HUDEP-2 (cell line): Measurements from ENCODE around the gene RPL9.
"Not testable (repeated sequence)": the region's sequence is repeated elsewhere in the genome, so short reads cannot be mapped to it uniquely, and the experiment has no call there.

Source experiments
- DNase-seq, 76 experiments: peaks; one replicate each; lab custom pipeline; 2025; ENCODE audit not compliant: unreplicated experiment in 76 of 76; lab: John Stamatoyannopoulos, UW

RPL9 gene

GRCh38 chr4:39458505-39459300 lies at the start of gene RPL9, which contains the start of gene LIAS:
Gene RPL9 (minus strand): TSS chr4:39458922. CDS start chr4:39458439, 483 bp downstream.
Gene LIAS (plus strand): TSS chr4:39459056. CDS start chr4:39459118, 62 bp downstream.
- peak; percentile 43 to 97 (median 89) for DNase-seq

GRCh38 chr4:39505581-39505980 lies 46.9 kb upstream of the RPL9 start:
- DNase-seq: no peak

GRCh38 chr4:39504538-39504937 lies 45.8 kb upstream of the RPL9 start:
- no peak for DNase-seq

GRCh38 chr4:39502664-39503035 lies 43.9 kb upstream of the RPL9 start:
- not testable (repeated sequence) for DNase-seq

DNA sequence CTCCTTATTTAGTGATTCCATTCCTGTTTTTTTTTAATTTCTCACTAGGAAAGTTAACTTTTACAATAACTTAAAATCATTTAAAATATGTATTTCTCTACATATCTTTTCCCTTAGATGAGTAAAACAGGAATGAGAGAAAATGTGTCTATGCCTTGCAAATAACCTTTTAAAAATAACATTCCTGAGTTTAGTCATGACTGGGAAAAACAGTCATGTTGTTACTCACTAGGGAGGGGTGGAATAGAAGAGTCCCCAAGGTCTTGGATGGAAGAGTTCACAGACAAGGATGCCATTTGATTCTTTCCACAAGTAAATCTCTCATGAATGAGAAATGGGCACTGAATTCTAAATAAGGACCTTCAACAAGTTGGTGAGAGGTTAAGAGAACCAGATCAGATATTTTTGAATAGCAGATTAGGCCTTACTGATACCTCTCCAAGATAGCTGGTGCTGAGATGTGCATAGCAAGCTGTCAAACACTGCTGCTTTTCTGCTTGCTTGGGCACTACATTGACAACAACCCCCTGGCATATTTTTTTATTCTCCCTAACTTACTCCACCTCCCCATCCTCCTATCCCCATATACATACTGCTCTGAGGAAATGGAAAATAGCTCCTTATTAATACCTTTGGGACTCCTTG lies 43.4 kb upstream of the RPL9 start:
- no peak for DNase-seq

DNA sequence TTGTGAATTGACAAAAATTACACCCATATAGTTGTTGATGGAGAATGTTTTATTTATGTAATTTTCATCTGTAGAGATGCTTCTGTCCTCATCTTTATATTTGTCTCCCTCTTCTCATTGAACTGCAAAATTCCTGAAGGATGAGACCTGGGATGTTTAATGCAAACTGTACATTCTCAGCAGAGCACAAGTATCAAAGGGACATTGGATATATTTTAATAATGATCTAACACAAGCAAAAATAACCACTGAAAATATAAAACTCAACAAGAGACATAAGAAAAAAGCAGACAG lies 40.0 kb upstream of the RPL9 start:
- no peak for DNase-seq

DNA sequence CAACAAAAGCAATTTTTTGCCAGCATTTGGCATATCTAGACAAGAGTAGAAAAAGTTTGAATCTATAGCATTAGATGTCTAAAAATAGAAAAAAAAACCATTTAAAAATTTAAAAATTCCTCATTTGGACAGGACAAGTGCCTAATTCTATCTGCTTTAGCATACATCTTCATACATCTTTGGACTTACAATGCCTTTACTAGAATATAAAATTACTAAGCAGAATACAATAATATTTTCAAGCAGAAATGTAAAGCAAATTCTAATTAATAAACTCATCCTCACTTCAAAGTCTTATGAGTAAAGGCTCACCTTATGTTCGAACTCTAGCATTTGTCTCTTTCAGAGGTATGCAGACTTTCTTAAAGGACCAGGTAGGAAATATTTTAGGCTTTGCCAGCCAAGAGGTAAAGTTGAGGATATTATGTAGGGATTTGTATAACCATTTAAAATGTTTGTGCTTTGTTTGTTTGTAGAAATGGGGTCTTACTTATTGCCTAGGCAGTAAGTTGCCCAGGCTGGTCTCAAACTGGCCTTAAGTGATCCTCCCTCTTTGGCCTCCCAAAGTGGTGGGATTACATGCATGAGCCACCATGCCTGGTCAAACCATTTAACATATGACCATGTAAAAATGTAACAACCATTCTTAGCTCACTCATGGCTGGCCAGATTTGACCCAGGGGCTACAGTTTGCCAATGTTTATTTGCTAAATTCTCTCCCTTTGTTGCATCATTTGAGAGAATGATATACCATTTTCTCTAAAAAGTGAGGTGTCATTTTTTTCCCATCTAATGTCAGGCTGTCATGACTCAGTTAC lies 39.4 kb upstream of the RPL9 start:
- no peak for DNase-seq

- DNase-seq: no peak
Observed at GRCh38 chr4:39495446-39496213, 36.9 kb upstream of the RPL9 start.

- DNase-seq: no peak
Observed at GRCh38 chr4:39494354-39494753, 35.6 kb upstream of the RPL9 start.

GRCh38 chr4:39490322-39490721 lies 31.6 kb upstream of the RPL9 start:
- DNase-seq: no peak

DNA sequence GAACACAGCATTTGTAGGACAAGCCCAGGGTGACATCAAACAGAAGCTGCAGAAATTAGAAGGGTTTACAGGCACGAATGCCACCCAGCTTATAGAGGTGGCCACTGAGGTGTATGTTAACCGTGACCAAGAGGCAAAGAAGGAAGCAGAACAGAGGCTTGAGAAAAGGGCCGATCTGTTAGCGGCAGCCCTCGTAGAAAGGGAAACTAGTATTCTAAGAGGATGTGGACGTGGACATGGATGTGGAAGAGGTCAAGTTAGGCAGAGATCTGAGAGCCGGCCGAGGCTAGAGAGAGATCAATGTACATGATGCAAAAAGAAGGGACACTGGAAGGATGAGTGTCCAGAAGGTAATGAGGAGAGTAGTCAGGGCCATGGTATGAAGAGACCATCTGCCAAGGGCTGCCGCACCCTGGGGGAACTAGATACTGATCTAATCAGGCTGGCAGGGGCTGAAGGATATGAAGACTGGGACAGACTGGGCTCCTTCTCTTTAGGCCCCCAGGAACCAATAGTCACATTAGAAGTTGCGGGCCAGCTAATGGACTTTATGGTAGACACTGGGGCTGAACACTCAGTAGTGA lies 27.6 kb upstream of the RPL9 start:
- no peak for DNase-seq

DNA sequence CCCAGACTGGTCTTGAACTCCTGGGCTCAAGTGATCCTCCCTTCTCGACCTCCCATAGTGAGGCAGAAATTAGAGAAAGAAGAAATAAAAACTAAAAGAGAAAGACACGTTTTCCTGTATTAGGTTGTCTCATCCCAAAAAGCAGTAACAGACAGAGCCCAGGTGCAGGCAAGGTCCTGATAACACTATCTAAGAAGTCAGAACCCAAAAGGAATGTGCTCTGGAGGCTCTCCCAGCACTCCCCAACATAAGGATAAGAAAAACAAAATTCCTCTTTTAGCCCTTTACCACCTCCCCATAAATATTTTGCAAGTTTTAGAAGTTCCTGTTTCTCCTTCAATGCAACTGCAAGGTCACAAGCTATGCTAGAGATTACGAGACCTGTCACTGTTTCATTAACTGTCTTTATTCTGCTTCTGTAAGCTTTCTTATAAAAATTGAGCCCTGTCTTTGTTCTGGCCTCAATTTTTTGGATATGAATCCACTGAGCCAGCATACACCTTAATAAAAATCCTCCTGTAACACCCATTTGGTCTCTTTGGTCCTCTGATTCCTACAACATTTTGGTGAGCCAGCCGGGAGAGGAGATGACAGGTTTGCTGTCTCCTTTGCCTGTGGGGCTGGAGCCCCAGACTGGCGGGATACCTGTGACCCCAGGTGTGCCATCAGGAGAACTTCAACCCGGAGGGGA lies 26.0 kb upstream of the RPL9 start:
- DNase-seq: no peak

GRCh38 chr4:39480902-39481695 lies 22.4 kb upstream of the RPL9 start:
- no peak for DNase-seq

DNA sequence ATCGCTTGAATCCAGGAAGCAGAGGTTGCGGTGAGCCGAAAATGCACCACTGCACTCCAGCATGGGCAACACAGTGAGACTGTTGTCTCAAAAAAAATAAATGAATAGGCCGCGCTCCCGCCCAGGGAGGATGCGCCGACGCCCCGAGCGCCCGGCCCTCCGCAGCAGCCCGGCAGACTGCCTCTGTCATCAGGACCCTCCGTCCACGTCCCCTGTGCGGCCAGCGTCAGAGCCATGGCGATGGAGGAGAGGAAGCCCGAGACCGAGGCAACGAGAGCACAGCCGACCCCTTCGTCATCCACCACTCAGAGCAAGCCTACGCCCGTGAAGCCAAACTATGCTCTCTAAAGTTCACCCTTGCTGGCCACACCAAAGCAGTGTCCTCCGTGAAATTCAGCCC lies 21.5 kb upstream of the RPL9 start:
- DNase-seq: no peak

GRCh38 chr4:39476187-39476895 lies 17.6 kb upstream of the RPL9 start:
- no peak for DNase-seq

GRCh38 chr4:39472396-39472795 lies 13.7 kb upstream of the RPL9 start:
- no peak for DNase-seq

DNA sequence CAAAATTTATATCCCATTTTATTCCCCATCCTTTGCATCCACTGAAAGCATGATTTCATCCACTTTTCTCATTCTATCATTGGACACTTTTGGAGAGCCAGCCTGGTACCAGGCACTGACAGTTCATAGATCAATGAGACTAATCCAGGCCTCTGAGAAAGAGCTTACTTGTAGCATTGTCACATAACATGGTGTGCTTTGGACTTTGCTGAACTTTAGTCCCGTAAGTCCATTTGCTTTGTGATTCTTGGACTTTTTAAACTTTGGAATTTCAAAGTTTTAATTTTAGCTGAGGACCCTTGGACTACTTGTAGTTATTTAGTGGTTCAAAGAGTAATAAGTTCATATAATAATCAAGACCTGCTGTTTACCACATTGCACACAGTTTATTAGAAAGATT lies 11.7 kb upstream of the RPL9 start:
- no peak for DNase-seq

DNA sequence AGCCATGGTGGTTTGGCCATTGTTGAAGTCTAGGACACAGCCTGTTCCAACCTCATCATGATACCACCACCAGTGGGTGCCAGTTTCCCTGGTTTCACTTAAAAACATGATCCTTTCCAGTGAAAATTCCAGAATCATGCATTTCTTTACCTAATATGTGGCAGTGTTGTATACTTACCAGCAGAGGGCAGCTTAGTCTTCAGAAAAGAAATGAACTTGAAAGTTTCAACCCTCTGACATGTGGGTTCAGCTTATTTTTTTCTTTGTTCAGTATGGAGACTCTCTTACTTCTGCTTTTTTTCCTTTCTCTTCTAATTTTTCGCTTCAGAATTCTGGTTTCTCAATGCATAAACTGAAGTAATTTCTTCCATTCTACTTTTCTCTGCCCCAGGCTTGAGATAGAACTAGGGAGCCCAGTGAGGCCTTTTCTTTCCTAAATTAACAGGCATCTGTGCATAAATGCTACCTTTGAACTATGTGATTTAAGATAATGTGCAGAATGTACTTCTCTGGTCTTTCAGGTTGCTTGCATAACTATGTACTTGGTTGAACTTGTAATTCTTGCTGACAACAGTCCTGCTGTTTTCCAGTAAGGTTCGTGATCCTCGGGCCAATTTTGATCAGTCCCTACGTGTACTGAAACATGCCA lies 10.8 kb upstream of the RPL9 start:
- DNase-seq: peak in 35 of 76 experiments; percentile 1 to 61 (median 25)
